Mesothelial cell of epicardium (in vitro differentiated cells): Measurements from ENCODE around the gene FHIP2A. TPM values are rescaled to one million over a fixed set of nuclear protein-coding genes. Genes with fewer than 3 reads are reported as not detected.
"Not testable (repeated sequence)": the region's sequence is repeated elsewhere in the genome, so short reads cannot be mapped to it uniquely, and the experiment has no call there.

Source experiments
- DNase-seq, 2 experiments: peaks; one replicate each; pipeline ENCODE4 v3.0.0; 2021; ENCODE audit warnings: low spot score in 2 of 2; ENCODE audit not compliant: unreplicated experiment in 2 of 2
- H3K27ac Mint-ChIP-seq: 2 replicates; pipeline ENCODE4 v1.8.0; 2021; ENCODE audit warnings: mixed read lengths
- H3K27me3 Mint-ChIP-seq: 2 replicates; pipeline ENCODE4 v1.8.0; 2021; ENCODE audit warnings: low read depth, mixed read lengths
- H3K36me3 Mint-ChIP-seq: 2 replicates; pipeline ENCODE4 v1.8.0; 2021; ENCODE audit warnings: mixed read lengths
- H3K4me1 Mint-ChIP-seq: 2 replicates; pipeline ENCODE4 v1.8.0; 2021; ENCODE audit warnings: mixed read lengths
- H3K4me3 Mint-ChIP-seq: 2 replicates; pipeline ENCODE4 v1.8.0; 2021; ENCODE audit warnings: mild to moderate bottlenecking, moderate library complexity, mixed read lengths
- H3K9me3 Mint-ChIP-seq: 2 replicates; pipeline ENCODE4 v1.8.0; 2021; ENCODE audit warnings: mixed read lengths
- CTCF ChIP-seq: fragments of 200-600 bp; sonication (generic); IDR thresholded peaks from one replicate; pipeline ENCODE4 v1.5.0; 2021; ENCODE audit warnings: antibody characterized with exemption; ENCODE audit not compliant: unreplicated experiment
- total RNA-seq: library from RNA; stranded (reverse); gene quantifications from 3 replicates; pipeline ENCODE4 v1.2.1, GENCODE V29; 2021

Gene FHIP2A
- total RNA-seq, 1 donor from 2014 or later, result 41.9 TPM

GRCh38 chr10:114780577-114781184 lies 40.9 kb upstream of the FHIP2A start:
- no peaks in the 10 kb centered on the region for H3K27me3 Mint-ChIP-seq
- no peak for TF ChIP-seq CTCF
- peaks cover 12% of the 10 kb centered on the region for H3K4me1 Mint-ChIP-seq
- peak overlapping the region; percentile 86 for H3K27ac Mint-ChIP-seq
- DNase-seq, result no peak
- H3K4me3 Mint-ChIP-seq, result no peak overlapping the region
- no peaks in the 10 kb centered on the region for H3K36me3 Mint-ChIP-seq
- peaks cover 3% of the 10 kb centered on the region for H3K9me3 Mint-ChIP-seq

GRCh38 chr10:114782666-114783065 lies 38.9 kb upstream of the FHIP2A start:
- Mint-ChIP-seq H3K27me3 (no peaks in the 10 kb centered on the region), H3K9me3 (no peaks in the 10 kb centered on the region), H3K27ac (no peak overlapping the region), H3K4me1 (peaks cover 12% of the 10 kb centered on the region), H3K4me3 (no peak overlapping the region), H3K36me3 (no peaks in the 10 kb centered on the region)
- no peak for TF ChIP-seq CTCF
- DNase-seq, result no peak

GRCh38 chr10:114783686-114784085 lies 37.9 kb upstream of the FHIP2A start:
- Mint-ChIP-seq H3K4me1 (peaks cover 12% of the 10 kb centered on the region), H3K9me3 (no peaks in the 10 kb centered on the region)

GRCh38 chr10:114786492-114786891 lies 35.1 kb upstream of the FHIP2A start:
- H3K36me3 Mint-ChIP-seq, H3K4me1 Mint-ChIP-seq, H3K4me3 Mint-ChIP-seq, DNase-seq, H3K27ac Mint-ChIP-seq, H3K27me3 Mint-ChIP-seq, H3K9me3 Mint-ChIP-seq: not testable (repeated sequence)
- TF ChIP-seq CTCF, result peak; percentile 57

More at GRCh38 chr10:114783686-114784085, 37.9 kb upstream of the FHIP2A start:
- DNase-seq, result no peak
- H3K27me3 Mint-ChIP-seq, result no peaks in the 10 kb centered on the region
- TF ChIP-seq CTCF, result no peak
- H3K27ac Mint-ChIP-seq, result no peak overlapping the region
- H3K4me3 Mint-ChIP-seq, result no peak overlapping the region
- H3K36me3 Mint-ChIP-seq, result no peaks in the 10 kb centered on the region

GRCh38 chr10:114787131-114787530 lies 34.4 kb upstream of the FHIP2A start:
- not testable (repeated sequence) for H3K27me3 Mint-ChIP-seq, H3K4me1 Mint-ChIP-seq, H3K27ac Mint-ChIP-seq, DNase-seq, H3K4me3 Mint-ChIP-seq, H3K36me3 Mint-ChIP-seq, H3K9me3 Mint-ChIP-seq

- Mint-ChIP-seq H3K4me3 (no peak overlapping the region), H3K27me3 (no peaks in the 10 kb centered on the region), H3K4me1 (no peaks in the 10 kb centered on the region), H3K27ac (no peak overlapping the region), H3K36me3 (no peaks in the 10 kb centered on the region), H3K9me3 (peaks cover 8% of the 10 kb centered on the region)
- TF ChIP-seq CTCF, result no peak
- no peak for DNase-seq
Measured at GRCh38 chr10:114791768-114792167, 29.8 kb upstream of the FHIP2A start.
